ENCODE data around the gene TIGD6.

GRCh38 chr5:150007050-150007449, 6.6 kb upstream of the TIGD6 start:
- TF ChIP-seq CTCF (IDR thresholded peaks at IDR 0.05) (no peak), EZH2 (IDR thresholded peaks at IDR 0.05) (no peak), EZH2phosphoT487 (IDR thresholded peaks at IDR 0.05) (no peak)

Measured in neural progenitor cell (in vitro differentiated cells).